ENCODE results near the gene KSR2.
"Not testable (repeated sequence)": the region's sequence is repeated elsewhere in the genome, so short reads cannot be mapped to it uniquely, and the experiment has no call there.

Gene KSR2

DNA sequence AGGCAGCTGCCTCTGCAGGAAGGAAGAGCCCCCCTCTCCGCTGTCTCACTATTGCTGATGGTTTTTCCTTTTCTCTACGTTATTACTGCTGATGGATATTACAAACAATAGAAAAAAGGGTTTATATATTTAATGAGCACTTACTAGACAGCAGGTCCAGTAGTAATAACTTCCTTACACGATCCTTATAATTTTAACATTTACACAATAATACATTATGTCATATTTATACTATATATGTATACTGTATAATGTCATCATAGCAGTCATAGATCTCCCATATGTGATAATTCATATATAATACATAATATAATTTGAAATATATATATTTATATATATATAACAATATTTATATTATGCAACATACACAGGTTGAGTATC is 92.4 kb downstream of the KSR2 start:
- TF ChIP-seq, protein P1, sequence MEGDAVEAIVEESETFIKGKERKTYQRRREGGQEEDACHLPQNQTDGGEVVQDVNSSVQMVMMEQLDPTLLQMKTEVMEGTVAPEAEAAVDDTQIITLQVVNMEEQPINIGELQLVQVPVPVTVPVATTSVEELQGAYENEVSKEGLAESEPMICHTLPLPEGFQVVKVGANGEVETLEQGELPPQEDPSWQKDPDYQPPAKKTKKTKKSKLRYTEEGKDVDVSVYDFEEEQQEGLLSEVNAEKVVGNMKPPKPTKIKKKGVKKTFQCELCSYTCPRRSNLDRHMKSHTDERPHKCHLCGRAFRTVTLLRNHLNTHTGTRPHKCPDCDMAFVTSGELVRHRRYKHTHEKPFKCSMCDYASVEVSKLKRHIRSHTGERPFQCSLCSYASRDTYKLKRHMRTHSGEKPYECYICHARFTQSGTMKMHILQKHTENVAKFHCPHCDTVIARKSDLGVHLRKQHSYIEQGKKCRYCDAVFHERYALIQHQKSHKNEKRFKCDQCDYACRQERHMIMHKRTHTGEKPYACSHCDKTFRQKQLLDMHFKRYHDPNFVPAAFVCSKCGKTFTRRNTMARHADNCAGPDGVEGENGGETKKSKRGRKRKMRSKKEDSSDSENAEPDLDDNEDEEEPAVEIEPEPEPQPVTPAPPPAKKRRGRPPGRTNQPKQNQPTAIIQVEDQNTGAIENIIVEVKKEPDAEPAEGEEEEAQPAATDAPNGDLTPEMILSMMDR (conservative IDR thresholded peaks at IDR 0.05; ENCODE audit: control insufficient read depth, insufficient read depth, low read depth, low read length) = no peak
- H3K4me3 ChIP-seq (ENCODE audit: control insufficient read depth, low read depth, low read length) = no peak overlapping the region
- DNase-seq (ENCODE audit: low read depth) = no peak

DNA sequence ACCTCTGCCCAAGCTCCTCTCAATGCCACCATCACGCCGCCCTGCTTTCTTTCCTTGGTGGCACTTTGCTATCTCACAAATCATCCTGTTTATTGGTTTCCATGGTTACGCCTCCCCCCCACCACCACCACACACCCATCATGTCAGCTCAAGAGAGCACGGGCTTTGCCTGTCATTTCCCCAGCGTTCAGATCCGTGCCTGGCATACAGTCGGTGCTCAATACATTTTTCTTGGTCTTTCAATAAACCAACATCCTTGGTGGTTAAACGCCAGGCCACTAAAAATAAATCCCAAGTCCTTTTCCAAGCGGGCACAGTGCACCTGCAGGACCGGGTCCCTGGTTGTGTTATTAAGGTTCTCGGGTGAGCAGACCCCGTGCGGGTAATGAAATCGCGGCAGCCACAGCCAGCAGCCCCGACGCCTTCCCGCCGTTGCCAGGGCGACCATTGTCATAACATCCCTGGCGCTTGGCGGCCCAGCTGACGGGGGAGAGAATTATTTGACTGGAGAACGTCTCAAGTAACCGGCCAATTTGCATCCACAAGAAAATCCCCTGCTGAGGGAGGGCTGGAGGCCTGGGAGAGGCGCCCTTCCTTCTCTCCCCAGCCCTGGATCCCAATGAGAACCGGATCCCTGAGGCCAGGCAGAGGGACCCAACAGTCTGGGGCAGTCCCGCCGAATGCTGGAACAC is 92.9 kb downstream of the KSR2 start:
- DNase-seq (ENCODE audit: low read depth) = no peak
- H3K4me3 ChIP-seq (ENCODE audit: control insufficient read depth, low read depth, low read length) = no peak overlapping the region
- TF ChIP-seq, protein P1 (conservative IDR thresholded peaks at IDR 0.05; ENCODE audit: control insufficient read depth, insufficient read depth, low read depth, low read length) = no peak

DNA sequence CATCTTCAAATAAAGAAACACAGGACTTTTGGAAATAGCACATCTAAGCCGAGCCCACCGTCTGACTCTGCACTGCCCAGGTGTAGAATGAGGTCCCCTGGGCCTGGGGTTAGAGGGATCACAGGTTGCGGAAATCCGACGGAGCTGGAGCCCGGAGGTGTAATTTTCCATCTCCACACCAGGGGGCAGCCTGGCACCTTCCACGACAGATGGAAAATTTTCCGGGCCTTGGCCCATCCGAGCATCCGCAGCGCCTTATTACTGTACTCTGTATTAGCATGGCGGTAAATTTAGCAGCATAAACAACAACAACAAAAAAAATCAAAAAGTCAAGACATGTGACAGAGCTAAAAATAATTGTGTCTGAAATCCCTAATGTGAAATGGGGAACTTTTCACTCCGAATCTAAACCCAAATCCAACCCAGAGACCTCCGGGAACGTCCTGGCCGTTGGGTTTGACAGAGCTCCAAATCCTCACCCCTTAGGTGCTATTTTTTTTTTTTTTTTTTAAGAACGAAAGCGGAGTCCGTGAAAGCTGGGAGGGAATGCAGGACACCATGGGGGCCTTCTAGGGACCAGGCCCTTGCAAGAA is 93.9 kb downstream of the KSR2 start:
- TF ChIP-seq, protein P1 (conservative IDR thresholded peaks at IDR 0.05; ENCODE audit: control insufficient read depth, insufficient read depth, low read depth, low read length) = peak; percentile 86
- DNase-seq (ENCODE audit: low read depth) = peak; percentile 57
- H3K4me3 ChIP-seq (ENCODE audit: control insufficient read depth, low read depth, low read length) = no peak overlapping the region

DNA sequence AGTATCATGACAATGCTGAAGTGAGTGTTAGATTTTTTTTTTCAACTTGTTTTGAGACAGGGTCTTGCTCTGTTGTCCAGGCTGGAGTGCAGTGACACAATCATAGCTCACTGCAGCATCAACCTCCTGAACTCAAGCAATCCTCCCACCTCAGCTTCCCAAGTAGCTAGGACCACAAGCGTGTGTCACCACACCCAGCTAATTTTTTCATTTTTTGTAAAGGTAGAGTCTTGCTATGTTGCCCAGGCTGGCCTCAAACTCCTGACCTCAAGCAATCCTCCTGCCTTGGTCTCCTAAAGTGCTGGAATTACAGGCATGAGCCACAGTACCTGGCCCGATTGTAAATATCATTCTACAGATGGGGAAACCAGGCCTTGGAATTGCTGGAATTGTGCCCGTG is 94.6 kb downstream of the KSR2 start:
- H3K4me3 ChIP-seq (ENCODE audit: control insufficient read depth, low read depth, low read length); DNase-seq (ENCODE audit: low read depth): not testable (repeated sequence)

DNA sequence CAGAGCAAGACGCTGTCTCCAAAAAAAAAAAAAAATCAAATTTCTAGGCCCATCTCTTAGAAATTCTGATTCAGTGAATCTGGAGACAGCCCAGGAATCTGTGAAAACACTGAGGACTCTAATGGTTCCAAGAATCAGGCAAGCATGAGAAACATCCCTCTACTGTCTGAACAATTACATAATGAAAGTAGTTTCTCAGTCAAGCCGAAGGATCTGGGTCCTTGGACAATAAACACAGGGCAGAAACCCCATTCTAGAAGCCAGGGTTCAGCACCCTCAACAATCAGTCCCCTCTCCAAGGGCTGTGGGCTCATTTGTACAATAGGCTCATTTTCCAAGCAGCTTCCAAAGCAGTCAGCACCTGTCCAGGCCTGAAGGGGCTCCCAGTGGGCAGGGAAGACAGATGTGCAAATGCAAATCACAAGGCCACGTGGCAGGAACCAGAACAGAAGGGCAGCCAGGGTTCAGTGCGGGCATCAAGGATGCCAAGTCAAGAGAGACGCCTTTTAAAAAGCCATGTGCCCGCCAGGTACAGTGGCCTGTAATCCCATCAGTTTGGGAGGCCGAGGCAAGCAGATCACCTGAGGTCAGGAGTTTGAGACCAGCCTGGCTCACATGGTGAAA is 96.1 kb downstream of the KSR2 start:
- H3K4me3 ChIP-seq (ENCODE audit: control insufficient read depth, low read depth, low read length) = no peak overlapping the region
- TF ChIP-seq, protein P1 (conservative IDR thresholded peaks at IDR 0.05; ENCODE audit: control insufficient read depth, insufficient read depth, low read depth, low read length) = no peak
- no peak for DNase-seq (ENCODE audit: low read depth)

DNA sequence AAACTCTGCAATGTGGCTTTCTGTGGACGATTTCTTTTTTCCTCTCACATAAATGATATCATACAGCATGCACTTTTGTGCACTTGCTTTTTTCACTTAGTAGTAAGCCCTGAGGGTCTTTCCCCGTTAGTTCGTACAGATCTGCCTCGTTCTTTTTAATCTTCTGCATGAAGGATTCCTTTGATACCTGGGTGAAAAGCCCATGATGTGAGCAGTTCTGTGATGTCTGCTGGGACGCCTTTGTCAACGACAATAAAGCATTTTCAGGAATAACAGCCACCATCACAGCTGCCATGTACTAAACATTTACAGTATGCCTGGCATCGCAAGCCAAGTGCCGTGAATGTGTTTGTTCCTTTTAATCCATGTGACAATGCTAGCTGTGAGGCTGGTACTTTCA is 99.2 kb downstream of the KSR2 start:
- no peak overlapping the region for H3K4me3 ChIP-seq (ENCODE audit: control insufficient read depth, low read depth, low read length)
- DNase-seq (ENCODE audit: low read depth) = no peak
- TF ChIP-seq, protein P1 (conservative IDR thresholded peaks at IDR 0.05; ENCODE audit: control insufficient read depth, insufficient read depth, low read depth, low read length) = no peak

DNA sequence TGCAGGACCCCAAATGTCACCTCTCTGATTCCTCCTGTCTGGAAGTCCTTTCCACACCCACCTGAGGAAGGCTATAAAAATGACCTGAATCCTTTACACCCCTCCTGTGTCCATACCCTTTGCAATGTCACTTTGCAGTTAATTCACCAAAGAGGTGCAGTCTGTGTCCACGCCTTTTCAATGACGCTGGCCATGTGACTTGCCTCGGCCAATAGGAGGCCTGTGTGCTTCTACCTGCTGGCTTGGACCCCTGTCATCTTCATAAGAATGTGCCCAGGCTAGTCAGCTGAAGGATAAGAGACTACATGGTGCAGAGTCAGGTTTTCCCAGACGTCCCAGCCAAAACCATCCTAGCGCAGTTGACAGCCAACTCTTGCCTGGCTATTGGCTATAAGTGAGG is 101.4 kb downstream of the KSR2 start:
- TF ChIP-seq, protein P1 (conservative IDR thresholded peaks at IDR 0.05; ENCODE audit: control insufficient read depth, insufficient read depth, low read depth, low read length) = no peak
- H3K4me3 ChIP-seq (ENCODE audit: control insufficient read depth, low read depth, low read length) = no peak overlapping the region
- no peak for DNase-seq (ENCODE audit: low read depth)
